ENCODE results near the gene FRMPD3.

- TF ChIP-seq CTCF (IDR thresholded peaks at IDR 0.05) = no peak
- TF ChIP-seq POLR2A (IDR thresholded peaks at IDR 0.05) = no peak
These were observed 28.1 kb upstream of the FRMPD3 start for GRCh38 chrX:107421337-107421861.

Measured in upper lobe of left lung (tissue), 4 donors.